PC-9 (cell line): Measurements from ENCODE around the gene SV2C. TPM values are rescaled to one million over a fixed set of nuclear protein-coding genes. Genes with fewer than 3 reads are reported as not detected.
A peak's percentile ranks its signal among the peaks of the same experiment; 100 is the strongest.

ENCODE experiments used
- BruUV-seq: library from RNA; stranded (reverse); fragments of 400-500 nt; replicated peaks from 2 replicates; lab custom pipeline; 2021; lab: Mats Ljungman, UMichigan
- CTCF ChIA-PET: fragments of 300-600 bp; sonication (Branson Sonifier 250); formaldehyde crosslinking; loops from one replicate; lab custom pipeline; 2022; ENCODE audit warnings: antibody characterized with exemption; lab: Charles Lee
- POLR2A ChIA-PET: fragments of 300-600 bp; sonication (Branson Sonifier 250); formaldehyde crosslinking; loops from one replicate; lab custom pipeline; 2022; ENCODE audit warnings: antibody characterized with exemption; ENCODE audit not compliant: unreplicated experiment; lab: Charles Lee
- DNase-seq, 2 experiments: peaks; one replicate each; pipeline versions ENCODE4 v3.0.0 to v3.0.0-alpha.2; 2015 to 2022; ENCODE audit warnings: mixed read lengths in 1 of 2
- H2AFZ ChIP-seq: fragments of 200-600 bp; sonication (generic); 2 replicates; pipeline ENCODE4 v1.8.1; 2017; ENCODE audit warnings: antibody characterized with exemption
- H3F3A ChIP-seq: fragments of 200-600 bp; sonication (generic); 2 replicates; pipeline ENCODE4 v1.8.1; 2017; ENCODE audit warnings: antibody characterized with exemption, mild to moderate bottlenecking, low read depth; ENCODE audit not compliant: insufficient read depth
- H3K27ac ChIP-seq: fragments of 200-600 bp; sonication (generic); 2 replicates; pipeline ENCODE4 v1.6.1; 2016; ENCODE audit warnings: mixed run types
- H3K27me3 ChIP-seq: fragments of 200-600 bp; sonication (generic); 2 replicates; pipeline ENCODE4 v1.6.1; 2016; ENCODE audit warnings: low read depth, mixed run types; ENCODE audit not compliant: insufficient read depth
- H3K36me3 ChIP-seq: fragments of 200-600 bp; sonication (generic); 2 replicates; pipeline ENCODE4 v1.6.1; 2016; ENCODE audit warnings: low read depth, mixed run types
- H3K4me1 ChIP-seq: fragments of 200-600 bp; sonication (generic); replicated peaks from 2 replicates; pipeline ENCODE4 v1.6.1; 2016; ENCODE audit warnings: mixed run types; ENCODE audit not compliant: insufficient read depth
- H3K4me2 ChIP-seq: fragments of 200-600 bp; sonication (generic); 2 replicates; pipeline ENCODE4 v1.6.1; 2017; ENCODE audit warnings: mixed run types
- H3K4me3 ChIP-seq: fragments of 200-600 bp; sonication (generic); 2 replicates; pipeline ENCODE4 v1.6.1; 2016; ENCODE audit warnings: mixed run types
- H3K79me2 ChIP-seq: fragments of 200-600 bp; sonication (generic); 2 replicates; pipeline ENCODE4 v1.6.1; 2017; ENCODE audit warnings: low read depth, mixed run types
- H3K9me2 ChIP-seq: fragments of 200-600 bp; sonication (generic); 2 replicates; pipeline ENCODE4 v1.8.1; 2017; ENCODE audit warnings: mild to moderate bottlenecking; ENCODE audit not compliant: insufficient read depth
- H3K9me3 ChIP-seq: fragments of 200-600 bp; sonication (generic); 2 replicates; pipeline ENCODE4 v1.8.1; 2016; ENCODE audit warnings: low read depth; ENCODE audit not compliant: insufficient read depth
- H4K20me1 ChIP-seq: fragments of 200-600 bp; sonication (generic); 2 replicates; pipeline ENCODE4 v1.8.1; 2017; ENCODE audit not compliant: insufficient read depth
- EZH2 ChIP-seq: fragments of 200-600 bp; sonication (generic); IDR thresholded peaks from 2 replicates; pipeline ENCODE4 v1.8.0; 2017; ENCODE audit warnings: antibody characterized with exemption, low read depth
- intact Hi-C: fragments of 100-400 bp; cut with micrococcal nuclease; formaldehyde crosslinking; loops from one replicate; pipeline ENCODE4 v1.10.0; 2022; ENCODE audit not compliant: unreplicated experiment
- total RNA-seq: library from RNA; stranded (reverse); gene quantifications from 2 replicates; pipeline ENCODE4 v1.2.3, GENCODE V29; 2021
- TF ChIP-seq, protein P1 (sequence below): fragments of 200-600 bp; sonication (generic); conservative IDR thresholded peaks from 2 replicates; pipeline ENCODE4 v1.6.1; 2017; ENCODE audit warnings: mixed run types, antibody characterized with exemption, mild to moderate bottlenecking, moderate library complexity

Gene SV2C
- total RNA-seq, 1 experiment from 2014 or later, result not detected

DNA sequence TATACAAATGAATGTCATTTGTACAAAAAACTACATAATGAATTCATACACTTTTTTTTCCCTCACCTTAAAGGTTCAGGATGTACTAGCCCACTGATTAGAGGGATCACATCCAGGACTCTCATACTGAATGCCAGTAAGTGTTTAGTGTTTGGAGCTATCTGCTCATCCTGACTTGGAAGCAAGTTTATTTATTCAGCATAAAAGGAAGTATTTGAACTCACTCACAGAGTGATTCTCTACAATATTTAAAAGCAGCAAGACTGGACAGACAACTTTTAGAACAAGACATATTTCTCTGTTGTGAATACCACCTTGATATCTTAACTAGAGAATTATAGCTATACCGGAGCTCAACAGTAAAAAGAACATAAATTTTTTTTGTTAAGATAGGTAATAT lies 305.1 kb downstream of the SV2C start:
- no TSS peak for BruUV-seq
- intact Hi-C loops, result no loop called here
- no peaks in the 10 kb centered on the region for H3K9me2 ChIP-seq

GRCh38 chr5:76388791-76389512 lies 305.8 kb downstream of the SV2C start:
- intact Hi-C loops, result no loop called here
- Histone ChIP-seq H3K79me2 (no peaks in the 10 kb centered on the region), H3K9me3 (no peaks in the 10 kb centered on the region), H3K27me3 (no peaks in the 10 kb centered on the region), H3K27ac (no peak overlapping the region), H3K36me3 (no peaks in the 10 kb centered on the region), H4K20me1 (no peaks in the 10 kb centered on the region), H3K4me3 (no peak overlapping the region), H3K4me2 (peak overlapping the region; percentile 19; the same call in 1 of the 2 replicates), H3K9me2 (no peaks in the 10 kb centered on the region), H3K4me1 (peaks cover 51% of the 10 kb centered on the region), H2AFZ (no peak overlapping the region), H3F3A (peaks cover 10% of the 10 kb centered on the region; the same call in 1 of the 2 replicates)
- no TSS peak for BruUV-seq
- TF ChIP-seq EZH2, result no peak
- TF ChIP-seq, protein P1, sequence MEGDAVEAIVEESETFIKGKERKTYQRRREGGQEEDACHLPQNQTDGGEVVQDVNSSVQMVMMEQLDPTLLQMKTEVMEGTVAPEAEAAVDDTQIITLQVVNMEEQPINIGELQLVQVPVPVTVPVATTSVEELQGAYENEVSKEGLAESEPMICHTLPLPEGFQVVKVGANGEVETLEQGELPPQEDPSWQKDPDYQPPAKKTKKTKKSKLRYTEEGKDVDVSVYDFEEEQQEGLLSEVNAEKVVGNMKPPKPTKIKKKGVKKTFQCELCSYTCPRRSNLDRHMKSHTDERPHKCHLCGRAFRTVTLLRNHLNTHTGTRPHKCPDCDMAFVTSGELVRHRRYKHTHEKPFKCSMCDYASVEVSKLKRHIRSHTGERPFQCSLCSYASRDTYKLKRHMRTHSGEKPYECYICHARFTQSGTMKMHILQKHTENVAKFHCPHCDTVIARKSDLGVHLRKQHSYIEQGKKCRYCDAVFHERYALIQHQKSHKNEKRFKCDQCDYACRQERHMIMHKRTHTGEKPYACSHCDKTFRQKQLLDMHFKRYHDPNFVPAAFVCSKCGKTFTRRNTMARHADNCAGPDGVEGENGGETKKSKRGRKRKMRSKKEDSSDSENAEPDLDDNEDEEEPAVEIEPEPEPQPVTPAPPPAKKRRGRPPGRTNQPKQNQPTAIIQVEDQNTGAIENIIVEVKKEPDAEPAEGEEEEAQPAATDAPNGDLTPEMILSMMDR, result no peak
- ChIA-PET CTCF (no interaction called here), POLR2A (no interaction called here)
- DNase-seq, result no peak

More for the DNA sequence above, 305.1 kb downstream of the SV2C start:
- Histone ChIP-seq H3K36me3 (no peaks in the 10 kb centered on the region), H3K9me3 (no peaks in the 10 kb centered on the region), H3K27me3 (no peaks in the 10 kb centered on the region), H2AFZ (no peak overlapping the region), H4K20me1 (no peaks in the 10 kb centered on the region), H3K27ac (0 out of 2 replicates have a peak overlapping the region, but pooled peaks have one; percentile 9), H3K4me2 (peak overlapping the region; percentile 47), H3K79me2 (no peaks in the 10 kb centered on the region), H3F3A (peaks cover 10% of the 10 kb centered on the region; the same call in 1 of the 2 replicates), H3K4me3 (no peak overlapping the region), H3K4me1 (peaks cover 51% of the 10 kb centered on the region)
- CTCF ChIA-PET, result interaction anchor here (1.2 kb wide), 1 partner anchor 386 kb away, joined by 3 read pairs; no protein-coding TSS in a partner anchor
- TF ChIP-seq EZH2, result no peak
- TF ChIP-seq, protein P1, result no peak
- peak in 1 of 2 experiments; percentile 72 for DNase-seq
- POLR2A ChIA-PET, result no interaction called here

DNA sequence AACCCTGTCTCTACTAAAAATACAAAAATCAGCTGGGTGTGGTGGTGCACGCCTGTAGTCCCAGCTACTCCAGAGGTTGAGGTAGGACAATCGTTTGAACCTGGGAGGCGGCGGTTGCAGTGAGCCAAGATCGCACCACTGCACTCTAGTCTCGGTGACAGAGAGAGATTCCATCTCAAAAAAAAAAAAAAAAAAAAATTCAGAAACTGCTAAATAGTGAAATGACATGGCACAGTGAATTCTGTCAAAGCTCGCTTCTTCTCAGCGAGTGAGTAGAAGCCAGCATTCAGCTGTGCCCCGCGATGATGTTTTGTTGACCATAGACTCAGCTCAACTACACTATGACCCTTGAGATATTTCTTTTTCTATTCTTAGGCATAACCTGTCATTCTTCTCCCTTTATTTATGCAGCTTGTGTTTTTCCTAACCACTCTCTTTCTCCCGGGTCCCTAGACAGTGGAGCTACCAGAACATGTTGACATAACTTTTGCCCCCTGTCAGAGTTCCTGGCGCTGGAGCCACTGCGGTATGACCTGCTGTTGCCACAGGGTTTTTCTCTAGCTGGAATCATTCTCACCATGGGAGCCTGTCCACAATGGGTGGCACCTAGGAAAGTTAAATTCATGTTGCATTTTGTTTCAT lies 306.5 kb downstream of the SV2C start:
- no peak overlapping the region for H3K4me2 ChIP-seq
- CTCF ChIA-PET, result no interaction called here

More for the DNA sequence above, 306.5 kb downstream of the SV2C start:
- DNase-seq, result no peak
- peaks cover 51% of the 10 kb centered on the region for H3K4me1 ChIP-seq
- no peaks in the 10 kb centered on the region for H3K36me3 ChIP-seq
- H3K4me3 ChIP-seq, result no peak overlapping the region
- H3K79me2 ChIP-seq, result no peaks in the 10 kb centered on the region
- POLR2A ChIA-PET, result no interaction called here
- intact Hi-C loops, result no loop called here
- TF ChIP-seq EZH2, result no peak
- TF ChIP-seq, protein P1, result no peak
- no peaks in the 10 kb centered on the region for H3K9me3 ChIP-seq
- no peaks in the 10 kb centered on the region for H3K9me2 ChIP-seq
- no peak overlapping the region for H3K27ac ChIP-seq
- peaks cover 10% of the 10 kb centered on the region; the same call in 1 of the 2 replicates for H3F3A ChIP-seq
- H4K20me1 ChIP-seq, result no peaks in the 10 kb centered on the region
- no peaks in the 10 kb centered on the region for H3K27me3 ChIP-seq
- BruUV-seq, result no TSS peak
- no peak overlapping the region for H2AFZ ChIP-seq
